RWPE2 (cell line): Measurements from ENCODE around the gene RUVBL1.

Experiments
- ATAC-seq: fragments of 200-7000 bp; cut with Tn5 transposase; 3 replicates; pipeline ENCODE4 v1.9.1; 2021; ENCODE audit warnings: low read depth
- DNase-seq: peaks from one replicate; pipeline ENCODE4 v3.0.0-alpha.2; 2020; ENCODE audit warnings: low spot score
- H3K27ac ChIP-seq: fragments of 450-650 bp; 2 replicates; pipeline ENCODE4 v1.5.1; 2017; ENCODE audit warnings: mild to moderate bottlenecking; ENCODE audit not compliant: poor library complexity, severe bottlenecking
- H3K27me3 ChIP-seq: fragments of 250-450 bp; sonication (Bioruptor Pico); 2 replicates; pipeline ENCODE4 v1.5.1; 2021; ENCODE audit warnings: mild to moderate bottlenecking, moderate library complexity; ENCODE audit not compliant: insufficient read depth, poor library complexity, severe bottlenecking
- H3K36me3 ChIP-seq: fragments of 250-450 bp; sonication (Bioruptor Pico); 2 replicates; pipeline ENCODE4 v1.5.1; 2020; ENCODE audit warnings: low read depth, mild to moderate bottlenecking, moderate library complexity
- H3K4me1 ChIP-seq: fragments of 250-450 bp; sonication (Bioruptor Pico); 2 replicates; pipeline ENCODE4 v1.5.1; 2021; ENCODE audit warnings: mild to moderate bottlenecking, moderate library complexity; ENCODE audit not compliant: insufficient read depth, poor library complexity, severe bottlenecking
- H3K4me3 ChIP-seq: fragments of 250-450 bp; sonication (Bioruptor Pico); 2 replicates; pipeline ENCODE4 v1.5.1; 2021; ENCODE audit warnings: mild to moderate bottlenecking, moderate library complexity; ENCODE audit not compliant: severe bottlenecking
- H3K9me3 ChIP-seq: fragments of 250-450 bp; sonication (Bioruptor Pico); 2 replicates; pipeline ENCODE4 v1.5.1; 2021; ENCODE audit warnings: mild to moderate bottlenecking, moderate library complexity; ENCODE audit not compliant: severe bottlenecking
- TF ChIP-seq, protein P1 (sequence below): fragments of 450-650 bp; IDR thresholded peaks from one replicate; pipeline ENCODE4 v1.5.1; 2017; ENCODE audit warnings: mild to moderate bottlenecking, moderate library complexity; ENCODE audit not compliant: poor library complexity, severe bottlenecking

RUVBL1 gene

DNA sequence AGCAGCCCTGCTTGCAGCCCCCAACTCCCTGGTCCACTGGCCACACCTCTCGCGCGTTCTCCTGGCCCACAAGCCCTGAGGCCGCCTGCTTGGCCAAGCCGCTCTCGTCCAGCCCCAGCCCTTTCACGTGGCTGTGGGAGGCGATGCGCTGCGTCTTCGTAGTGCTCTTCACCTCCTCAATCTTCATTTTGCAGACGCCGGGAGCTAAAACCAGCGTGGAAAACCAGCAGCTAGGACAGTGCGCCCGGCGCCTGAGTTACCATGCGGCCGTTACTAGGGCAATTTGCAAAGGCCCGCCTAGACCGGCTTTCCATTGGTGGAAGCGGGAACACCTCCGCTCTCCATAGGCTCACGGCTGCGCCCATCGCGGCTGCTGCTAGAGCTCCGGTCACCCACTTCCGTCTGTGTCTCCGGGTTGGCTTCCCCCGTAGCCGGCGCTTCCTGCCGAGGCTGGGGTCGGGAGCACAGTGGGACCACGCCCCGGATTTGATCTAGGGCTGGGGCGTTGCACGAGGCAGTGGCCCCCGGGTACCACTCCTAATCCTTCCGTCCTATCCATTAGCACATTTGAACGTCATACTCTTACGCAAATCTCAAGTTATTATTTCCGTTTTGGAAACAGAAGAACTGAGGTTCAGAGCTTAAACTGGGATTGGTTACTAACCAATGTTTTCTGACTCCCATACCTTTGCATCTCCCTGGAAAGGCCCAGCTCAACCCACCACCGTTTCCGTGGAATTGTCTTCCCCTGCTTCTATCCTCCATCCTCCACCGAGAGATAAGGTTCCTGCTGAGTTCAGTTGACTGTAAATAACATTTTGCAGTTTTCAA, at the start of gene RUVBL1:
RUVBL1 (minus strand) TSS at position 275 of the 831 bp plus-strand sequence; CDS start at position 187, 88 bp downstream.
- Histone ChIP-seq H3K4me1 (peaks cover 6% of the 10 kb centered on the region), H3K36me3 (peaks cover 10% of the 10 kb centered on the region), H3K9me3 (no peaks in the 10 kb centered on the region), H3K27ac (peak within 1 kb of the TSS; percentile 46), H3K4me3 (peak within 1 kb of the TSS; percentile 75), H3K27me3 (no peaks in the 10 kb centered on the region)
- peak; percentile 98 for DNase-seq
- ATAC-seq: peak; percentile 100
- TF ChIP-seq, protein P1, sequence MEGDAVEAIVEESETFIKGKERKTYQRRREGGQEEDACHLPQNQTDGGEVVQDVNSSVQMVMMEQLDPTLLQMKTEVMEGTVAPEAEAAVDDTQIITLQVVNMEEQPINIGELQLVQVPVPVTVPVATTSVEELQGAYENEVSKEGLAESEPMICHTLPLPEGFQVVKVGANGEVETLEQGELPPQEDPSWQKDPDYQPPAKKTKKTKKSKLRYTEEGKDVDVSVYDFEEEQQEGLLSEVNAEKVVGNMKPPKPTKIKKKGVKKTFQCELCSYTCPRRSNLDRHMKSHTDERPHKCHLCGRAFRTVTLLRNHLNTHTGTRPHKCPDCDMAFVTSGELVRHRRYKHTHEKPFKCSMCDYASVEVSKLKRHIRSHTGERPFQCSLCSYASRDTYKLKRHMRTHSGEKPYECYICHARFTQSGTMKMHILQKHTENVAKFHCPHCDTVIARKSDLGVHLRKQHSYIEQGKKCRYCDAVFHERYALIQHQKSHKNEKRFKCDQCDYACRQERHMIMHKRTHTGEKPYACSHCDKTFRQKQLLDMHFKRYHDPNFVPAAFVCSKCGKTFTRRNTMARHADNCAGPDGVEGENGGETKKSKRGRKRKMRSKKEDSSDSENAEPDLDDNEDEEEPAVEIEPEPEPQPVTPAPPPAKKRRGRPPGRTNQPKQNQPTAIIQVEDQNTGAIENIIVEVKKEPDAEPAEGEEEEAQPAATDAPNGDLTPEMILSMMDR: no peak

DNA sequence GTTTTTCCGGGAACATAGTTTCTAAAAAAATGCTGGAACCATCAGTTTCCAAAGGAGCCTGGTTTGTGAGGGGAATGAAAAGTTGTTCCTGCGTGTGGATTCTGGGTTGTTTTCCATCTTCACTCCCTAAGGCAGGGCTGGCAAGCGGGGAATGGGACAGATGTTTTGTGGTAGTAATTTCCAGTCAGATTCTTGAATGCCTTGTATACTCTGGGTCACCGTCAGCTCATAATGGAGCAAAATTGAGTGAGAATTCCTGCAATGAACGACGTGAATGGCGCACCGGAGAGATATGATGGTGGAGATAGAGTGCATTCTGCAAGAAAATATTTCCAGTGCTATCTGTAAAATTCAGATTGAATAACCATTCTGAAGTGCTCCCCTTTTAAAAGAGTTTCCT, 49.6 kb upstream of the RUVBL1 start:
- H3K27ac ChIP-seq: no peak overlapping the region
- H3K4me3 ChIP-seq: no peak overlapping the region
- no peaks in the 10 kb centered on the region for H3K36me3 ChIP-seq
- ATAC-seq (no peak), DNase-seq (no peak)
- peaks cover 4% of the 10 kb centered on the region for H3K4me1 ChIP-seq
- no peaks in the 10 kb centered on the region for H3K9me3 ChIP-seq
- TF ChIP-seq, protein P1: no peak
- H3K27me3 ChIP-seq: no peaks in the 10 kb centered on the region

DNA sequence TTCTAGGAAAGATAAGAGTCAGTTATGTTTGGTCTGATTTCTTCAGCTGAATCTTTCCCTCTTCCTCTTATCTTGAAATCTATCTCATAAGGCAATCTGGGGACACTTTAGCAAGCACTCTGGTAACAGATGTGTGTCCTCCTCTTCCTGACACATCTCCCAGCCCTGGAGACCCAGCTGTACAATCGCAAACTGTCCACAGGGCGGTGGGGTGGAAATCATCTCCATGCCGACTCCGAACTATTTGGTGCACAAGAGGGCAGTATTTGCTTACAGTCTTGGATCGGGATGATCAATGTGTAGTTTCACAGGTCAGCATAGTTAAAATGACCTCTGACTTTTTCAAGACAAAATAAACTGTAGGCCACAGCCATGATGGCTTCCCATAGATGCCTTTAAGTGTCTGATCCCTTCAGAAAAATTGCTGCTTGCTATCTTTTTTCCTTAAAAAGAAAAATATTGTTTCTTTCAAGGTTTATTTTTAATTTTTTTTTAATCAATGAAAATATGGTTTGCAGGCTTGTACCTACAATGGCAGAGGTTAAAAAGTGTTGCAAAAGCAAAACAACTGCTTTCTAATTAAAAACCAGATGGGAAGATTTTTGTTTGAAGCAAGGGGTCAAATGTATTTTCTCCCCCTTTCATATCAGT, 47.4 kb upstream of the RUVBL1 start:
- DNase-seq (no peak), ATAC-seq (peak; percentile 93)
- H3K27ac ChIP-seq: no peak overlapping the region
- H3K4me1 ChIP-seq: no peaks in the 10 kb centered on the region
- TF ChIP-seq, protein P1: peak; percentile 84
- no peaks in the 10 kb centered on the region for H3K36me3 ChIP-seq
- H3K9me3 ChIP-seq: no peaks in the 10 kb centered on the region
- H3K27me3 ChIP-seq: no peaks in the 10 kb centered on the region
- H3K4me3 ChIP-seq: no peak overlapping the region

DNA sequence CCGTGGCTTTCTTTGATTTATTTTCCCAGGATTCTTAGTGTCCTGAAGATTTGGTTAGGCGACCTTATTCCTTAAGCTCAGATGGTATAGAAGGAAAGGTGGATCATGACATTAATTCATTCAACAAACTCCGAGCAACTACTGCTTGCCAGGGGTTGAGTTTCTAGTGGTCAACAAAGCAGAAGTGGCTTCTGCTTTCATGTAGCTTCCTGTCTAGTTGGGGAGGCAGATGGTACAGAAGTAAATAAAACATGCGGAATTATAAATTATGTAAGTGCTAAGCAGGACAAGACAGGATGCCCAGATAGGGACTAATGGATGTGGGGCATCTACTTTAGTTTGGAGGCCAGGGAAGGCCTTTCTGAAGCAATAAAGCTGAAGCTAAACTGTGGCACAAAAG, 45.2 kb upstream of the RUVBL1 start:
- Histone ChIP-seq H3K27ac (no peak overlapping the region), H3K9me3 (no peaks in the 10 kb centered on the region), H3K4me3 (no peak overlapping the region), H3K36me3 (no peaks in the 10 kb centered on the region), H3K4me1 (no peaks in the 10 kb centered on the region), H3K27me3 (no peaks in the 10 kb centered on the region)
- TF ChIP-seq, protein P1: no peak
- ATAC-seq (no peak), DNase-seq (no peak)
